Measurements from ENCODE around the gene IGSF5.

DNA sequence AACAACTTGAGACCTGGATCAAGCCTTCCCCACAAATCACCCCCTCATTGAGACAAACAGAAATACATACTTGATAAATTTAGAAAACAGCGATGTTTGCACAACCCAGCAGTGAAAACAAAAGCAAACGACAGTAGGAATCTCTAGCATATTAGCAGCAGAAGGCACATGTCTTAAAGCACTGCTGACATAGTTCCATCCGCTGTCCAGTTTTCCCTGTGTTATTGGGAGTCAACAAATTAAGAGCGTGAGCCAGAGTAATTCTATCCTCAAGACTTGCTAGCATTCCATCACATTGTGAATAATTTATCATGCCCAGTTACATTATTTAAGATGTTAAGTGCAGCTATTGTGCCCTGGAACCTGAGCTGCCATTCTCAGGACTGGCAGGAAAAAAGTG is 55.3 kb downstream of the IGSF5 start:
- TF ChIP-seq CTCF (IDR thresholded peaks at IDR 0.05; ENCODE audit: insufficient read depth, low read depth, low read length) = no peak
- no peak for TF ChIP-seq EZH2 (IDR thresholded peaks at IDR 0.05; ENCODE audit: insufficient read depth, low read length)
